GM12878 (cell line): ENCODE results near the gene CTSK. TPM values are rescaled to one million over a fixed set of nuclear protein-coding genes. Genes with fewer than 3 reads are reported as not detected.
"Not testable (repeated sequence)": the region's sequence is repeated elsewhere in the genome, so short reads cannot be mapped to it uniquely, and the experiment has no call there.

Experiments
- ATAC-seq: fragments of 200-7000 bp; cut with Tn5 transposase; 3 replicates; pipeline ENCODE4 v1.9.1; 2020; ENCODE audit warnings: mild to moderate bottlenecking, moderate library complexity
- BruUV-seq: library from RNA; stranded (reverse); fragments of 400-500 nt; replicated peaks from 2 replicates; lab custom pipeline; 2021; lab: Mats Ljungman, UMichigan
- CTCF ChIA-PET: fragments of 300-600 bp; sonication (Branson Sonifier 250); formaldehyde crosslinking; extraction: SDS; loops from one replicate; lab custom pipeline; 2021; ENCODE audit warnings: inconsistent platforms; lab: Yijun Ruan, JAX
- POLR2A ChIA-PET: fragments of 350-600 bp; formaldehyde crosslinking; extraction: SDS; loops from one replicate; lab custom pipeline; 2021; ENCODE audit warnings: inconsistent platforms; lab: Charles Lee
- RAD21 ChIA-PET: fragments of 300-600 bp; sonication (Branson Sonifier 250); formaldehyde crosslinking; loops from one replicate; lab custom pipeline; 2023; ENCODE audit warnings: antibody characterized with exemption; ENCODE audit not compliant: unreplicated experiment; lab: Charles Lee
- SMC1A ChIA-PET: fragments of 300-600 bp; sonication (Branson Sonifier 250); formaldehyde crosslinking; loops from one replicate; lab custom pipeline; 2023; ENCODE audit not compliant: unreplicated experiment, uncharacterized antibody; lab: Charles Lee
- DNase-seq: peaks from one replicate; pipeline ENCODE4 v3.0.0-alpha.2; 2011; ENCODE audit warnings: low read depth, low spot score
- FAIRE-seq: peaks from 3 replicates; lab custom pipeline; 2011; peaks lifted over from hg19 to GRCh38; lab: Jason Lieb, UNC
- H2AFZ ChIP-seq: 2 replicates; pipeline ENCODE4 v1.6.0; 2011; ENCODE audit warnings: low read depth, low read length, control low read depth; ENCODE audit not compliant: control insufficient read depth
- H3K27ac ChIP-seq: 2 replicates; pipeline ENCODE4 v1.5.1; 2011; ENCODE audit warnings: control low read depth; ENCODE audit not compliant: control insufficient read depth, insufficient read depth
- H3K27me3 ChIP-seq, 2 experiments: replicated peaks in 1 of 2; 2 replicates each; pipeline versions ENCODE4 v1.6.0 to v1.6.1; 2011; ENCODE audit warnings: low read length in 1 of 2; ENCODE audit not compliant: control insufficient read depth in 2 of 2, insufficient read depth in 2 of 2
- H3K36me3 ChIP-seq, 2 experiments: 2 replicates each; pipeline ENCODE4 v1.5.1; 2011; ENCODE audit warnings: low read length in 1 of 2; ENCODE audit not compliant: control insufficient read depth in 2 of 2, insufficient read depth in 2 of 2
- H3K4me1 ChIP-seq: 2 replicates; pipeline ENCODE4 v1.6.1; 2011; ENCODE audit warnings: mild to moderate bottlenecking, low read length, moderate library complexity, mixed read lengths; ENCODE audit not compliant: control insufficient read depth, insufficient read depth
- H3K4me2 ChIP-seq: 2 replicates; pipeline ENCODE4 v1.6.0; 2011; ENCODE audit warnings: control low read depth; ENCODE audit not compliant: control insufficient read depth, insufficient read depth
- H3K4me3 ChIP-seq: fragments of 200-600 bp; sonication (generic); 2 replicates; pipeline ENCODE4 v1.5.1; 2016
- H3K79me2 ChIP-seq: 2 replicates; pipeline ENCODE4 v1.6.0; 2011; ENCODE audit warnings: low read length; ENCODE audit not compliant: control insufficient read depth, insufficient read depth
- H3K9ac ChIP-seq: 2 replicates; pipeline ENCODE4 v1.8.0; 2011; ENCODE audit warnings: low read length, control low read depth, mixed read lengths; ENCODE audit not compliant: control insufficient read depth, insufficient read depth
- H3K9me3 ChIP-seq: replicated peaks from 3 replicates; pipeline ENCODE4 v1.5.1; 2011; ENCODE audit warnings: mild to moderate bottlenecking, low read length; ENCODE audit not compliant: control insufficient read depth, insufficient read depth
- H4K20me1 ChIP-seq: 2 replicates; pipeline ENCODE4 v1.6.0; 2011; ENCODE audit not compliant: control insufficient read depth, insufficient read depth
- NFIC ChIP-seq: IDR thresholded peaks from 2 replicates; pipeline ENCODE4 v1.6.1; 2012; ENCODE audit warnings: low read depth, mild to moderate bottlenecking, inconsistent platforms, low read length, moderate library complexity
- PKNOX1 ChIP-seq: fragments of 450-650 bp; IDR thresholded peaks from 2 replicates; pipeline ENCODE4 v1.6.1; 2016; ENCODE audit warnings: mild to moderate bottlenecking
- PML ChIP-seq: IDR thresholded peaks from 2 replicates; pipeline ENCODE4 v1.6.1; 2012; ENCODE audit warnings: low read length, inconsistent platforms
- WGBS: methylation state at CpG from one replicate; pipeline ENCODE4 v1.1.6; 2016; ENCODE audit warnings: low lambda C conversion rate; ENCODE audit not compliant: insufficient replicate concordance, insufficient coverage; ENCODE audit errors: missing lambda C conversion rate; 5-methylcytosine and 5-hydroxymethylcytosine counted together
- in situ Hi-C: fragments of 300-500 bp; cut with MboI; formaldehyde crosslinking; loops from 9 replicates; pipeline ENCODE4 v1.14.3; 2018; ENCODE audit warnings: mixed read lengths
- intact Hi-C: fragments of 100-400 bp; cut with micrococcal nuclease; formaldehyde crosslinking; loops from one replicate; pipeline ENCODE4 v1.14.2; 2022; ENCODE audit not compliant: unreplicated experiment
- polyA plus RNA-seq, 11 experiments: library from polyadenylated mRNA; depleted of rRNA in 4 of 11; unstranded in 6 of 11; stranded (reverse) in 5 of 11; fragments of >200 nt; fragmentation: Nextera tagmentation in 4 of 11; fragmentation: Illumina TruSeq in 1 of 11; extraction: Ambion mirVana in 4 of 11; extraction: Trizol in 1 of 11; gene quantifications; 1 replicate in 1 of 11; 2 replicates in 10 of 11; pipeline versions ENCODE4 v1.2.1 to v1.2.3, GENCODE V29; 2011 to 2016; ENCODE audit warnings: inconsistent platforms in 2 of 11, missing spikeins in 2 of 11, low read depth in 1 of 11
- total RNA-seq, 4 experiments: library from RNA; depleted of rRNA in 3 of 4; stranded (reverse); fragments of >200 nt in 3 of 4; fragmentation: Illumina TruSeq in 1 of 4; extraction: Trizol in 1 of 4; gene quantifications; 2 replicates each; pipeline versions ENCODE4 v1.2.1 to v1.2.3, GENCODE V29; 2013 to 2021

Gene CTSK
- total and polyA plus RNA-seq, 10 of the 15 experiments (the other 5 are each of a cell fraction or from before 2014, with no cell fraction given), result 0.40 to 3.1 (median 0.83) TPM

GRCh38 chr1:150767704-150768103 lies 40.4 kb downstream of the CTSK start:
- ChIA-PET SMC1A (interaction anchor here (0.9 to 2.3 kb wide), 5 partner anchors 11 to 205 kb away, joined by 3 to 5 read pairs (median 3); partner anchors contain the start of gene GOLPH3L), RAD21 (interaction anchor here (1.7 kb wide), 1 partner anchor 138 kb away, joined by 5 read pairs; the partner anchor contains the start of gene ENSA), CTCF (interaction anchor here (0.5 to 2.9 kb wide), 3 partner anchors 56 to 207 kb away, joined by 3 to 13 read pairs (median 3); no protein-coding TSS in a partner anchor)
- H4K20me1 ChIP-seq, ATAC-seq, H3K4me2 ChIP-seq, H3K9me3 ChIP-seq, POLR2A ChIA-PET, H3K27ac ChIP-seq, H3K4me3 ChIP-seq, BruUV-seq, FAIRE-seq, DNase-seq, in situ Hi-C loops, H3K36me3 ChIP-seq, H2AFZ ChIP-seq, H3K9ac ChIP-seq, H3K27me3 ChIP-seq: not testable (repeated sequence)
- intact Hi-C loops, result loop anchor here (10.0 kb wide), 3 partner anchors 107 to 207 kb away; partner anchors contain the start of genes ARNT, CERS2 and ENSA
- peaks cover 17% of the 10 kb centered on the region for H3K79me2 ChIP-seq
- H3K4me1 ChIP-seq, result peaks cover 16% of the 10 kb centered on the region
- 73% methylated on average over 1 of the region's 1 CpG for WGBS

GRCh38 chr1:150765977-150766301 lies 42.1 kb downstream of the CTSK start:
- ChIA-PET SMC1A (interaction anchor here (0.7 to 1.8 kb wide), 12 partner anchors 10 to 198 kb away, joined by 3 to 9 read pairs (median 4); partner anchors contain the start of genes ENSA, GOLPH3L, MCL1 and SETDB1), CTCF (interaction anchor here (1.1 to 2.9 kb wide), 6 partner anchors 9 to 205 kb away, joined by 3 to 13 read pairs (median 4); partner anchors contain the start of genes GOLPH3L and SETDB1), RAD21 (interaction anchor here (1.0 to 3.3 kb wide), 9 partner anchors 22 to 207 kb away, joined by 3 to 21 read pairs (median 4); partner anchors contain the start of genes ENSA and GOLPH3L), POLR2A (interaction anchor here (0.5 to 1.6 kb wide), 5 partner anchors 25 to 201 kb away, joined by 3 to 5 read pairs (median 3); partner anchors contain the start of gene ENSA)
- H2AFZ ChIP-seq, in situ Hi-C loops, H3K36me3 ChIP-seq, H4K20me1 ChIP-seq, H3K9me3 ChIP-seq, FAIRE-seq, DNase-seq, BruUV-seq, H3K9ac ChIP-seq, H3K27me3 ChIP-seq: not testable (repeated sequence)
- ATAC-seq, result peak; percentile 10
- H3K4me3 ChIP-seq, result peak overlapping the region; percentile 12; the same call in 1 of the 2 replicates
- H3K4me2 ChIP-seq, result peak overlapping the region; percentile 20; the same call in 1 of the 2 replicates
- peaks cover 10% of the 10 kb centered on the region for H3K4me1 ChIP-seq
- WGBS, result 0% methylated on average over 1 of the region's 1 CpG
- 0 out of 2 replicates have a peak, but pooled peaks have one; percentile 4 for TF ChIP-seq PKNOX1
- peak; percentile 6; the same call in 1 of the 2 replicates for TF ChIP-seq PML
- TF ChIP-seq NFIC, result 0 out of 2 replicates have a peak, but pooled peaks have one; percentile 3
- intact Hi-C loops, result loop anchor here (2.0 to 10.0 kb wide), 4 partner anchors 109 to 209 kb away; partner anchors contain the start of genes ARNT, CERS2 and ENSA
- peaks cover 32% of the 10 kb centered on the region for H3K79me2 ChIP-seq
- peak overlapping the region; percentile 96; the same call in 1 of the 2 replicates for H3K27ac ChIP-seq
